ENCODE results near the gene KIAA1671. TPM values are rescaled to one million over a fixed set of nuclear protein-coding genes. Genes with fewer than 3 reads are reported as not detected.

The KIAA1671 gene
- total and polyA plus RNA-seq, 9 of the 15 experiments (the other 6 are each of a cell fraction or from before 2014, with no cell fraction given) = under 0.01 to 0.11 (median 0.02) TPM; not detected in 5

Small RNAs within 50 kb of the gene (small RNA-seq; reads per million reads assigned to genes)
- not detected for gene Z99916.2

Other genes with a start within 250 kb of the KIAA1671 start
- gene PIWIL3, start 178.0 kb upstream of the KIAA1671 start, total RNA-seq (2014; rRNA removed) = 0.04 TPM in 1 of 2 replicates, not detected in the other
- 0.10 TPM in 1 of 2 replicates, not detected in the other for gene PIWIL3, start 178.0 kb upstream of the KIAA1671 start, total RNA-seq (2014; rRNA removed; fragmentation: Illumina TruSeq; extraction: Trizol)
- 0.04 TPM in 1 of 2 replicates, not detected in the other for gene PIWIL3, start 178.0 kb upstream of the KIAA1671 start, total RNA-seq (2015; rRNA removed; fragmentation: Illumina TruSeq; extraction: Trizol)
- not detected in 2 replicates for gene PIWIL3, start 178.0 kb upstream of the KIAA1671 start, total RNA-seq (2021)
- 0.03 and 0.04 TPM in 2 replicates for gene PIWIL3, start 178.0 kb upstream of the KIAA1671 start, polyA plus RNA-seq (2011; rRNA removed)
- gene PIWIL3, start 178.0 kb upstream of the KIAA1671 start, polyA plus RNA-seq (2014; fragmentation: Illumina TruSeq; extraction: Trizol) = 0.04 and 0.06 TPM in 2 replicates
- not detected for gene PIWIL3, start 178.0 kb upstream of the KIAA1671 start, polyA plus RNA-seq (2014; fragmentation: Nextera tagmentation; extraction: Ambion mirVana)
- gene PIWIL3, start 178.0 kb upstream of the KIAA1671 start, polyA plus RNA-seq (2014; rRNA removed) = 0.12 TPM in 1 of 2 replicates, not detected in the other
- not detected in 2 replicates for gene SGSM1, start 146.5 kb upstream of the KIAA1671 start, total RNA-seq (2014; rRNA removed)
- gene SGSM1, start 146.5 kb upstream of the KIAA1671 start, total RNA-seq (2014; rRNA removed; fragmentation: Illumina TruSeq; extraction: Trizol) = not detected in 2 replicates
- not detected in 2 replicates for gene SGSM1, start 146.5 kb upstream of the KIAA1671 start, total RNA-seq (2015; rRNA removed; fragmentation: Illumina TruSeq; extraction: Trizol)
- not detected in 2 replicates for gene SGSM1, start 146.5 kb upstream of the KIAA1671 start, total RNA-seq (2021)
- 0.01 TPM in 1 of 2 replicates, not detected in the other for gene SGSM1, start 146.5 kb upstream of the KIAA1671 start, polyA plus RNA-seq (2011; rRNA removed)
- not detected in 2 replicates for gene SGSM1, start 146.5 kb upstream of the KIAA1671 start, polyA plus RNA-seq (2014; fragmentation: Illumina TruSeq; extraction: Trizol)
- not detected for gene SGSM1, start 146.5 kb upstream of the KIAA1671 start, polyA plus RNA-seq (2014; fragmentation: Nextera tagmentation; extraction: Ambion mirVana)
- not detected in 2 replicates for gene SGSM1, start 146.5 kb upstream of the KIAA1671 start, polyA plus RNA-seq (2014; rRNA removed)
- gene LHFPL7, start 6.0 kb upstream of the KIAA1671 start, total RNA-seq (2014; rRNA removed) = not detected in 2 replicates
- gene LHFPL7, start 6.0 kb upstream of the KIAA1671 start, total RNA-seq (2014; rRNA removed; fragmentation: Illumina TruSeq; extraction: Trizol) = not detected in 2 replicates
- not detected in 2 replicates for gene LHFPL7, start 6.0 kb upstream of the KIAA1671 start, total RNA-seq (2015; rRNA removed; fragmentation: Illumina TruSeq; extraction: Trizol)
- gene LHFPL7, start 6.0 kb upstream of the KIAA1671 start, total RNA-seq (2021) = not detected in 2 replicates
- not detected in 2 replicates for gene LHFPL7, start 6.0 kb upstream of the KIAA1671 start, polyA plus RNA-seq (2011; rRNA removed)
- not detected in 2 replicates for gene LHFPL7, start 6.0 kb upstream of the KIAA1671 start, polyA plus RNA-seq (2014; fragmentation: Illumina TruSeq; extraction: Trizol)
- gene LHFPL7, start 6.0 kb upstream of the KIAA1671 start, polyA plus RNA-seq (2014; fragmentation: Nextera tagmentation; extraction: Ambion mirVana) = not detected
- gene LHFPL7, start 6.0 kb upstream of the KIAA1671 start, polyA plus RNA-seq (2014; rRNA removed) = not detected in 2 replicates
- gene CRYBB3, start 247.1 kb downstream of the KIAA1671 start, total RNA-seq (2014; rRNA removed) = not detected in 2 replicates
- gene CRYBB3, start 247.1 kb downstream of the KIAA1671 start, total RNA-seq (2014; rRNA removed; fragmentation: Illumina TruSeq; extraction: Trizol) = not detected in 2 replicates
- not detected in 2 replicates for gene CRYBB3, start 247.1 kb downstream of the KIAA1671 start, total RNA-seq (2015; rRNA removed; fragmentation: Illumina TruSeq; extraction: Trizol)
- not detected in 2 replicates for gene CRYBB3, start 247.1 kb downstream of the KIAA1671 start, total RNA-seq (2021)
- not detected in 2 replicates for gene CRYBB3, start 247.1 kb downstream of the KIAA1671 start, polyA plus RNA-seq (2011; rRNA removed)
- not detected in 2 replicates for gene CRYBB3, start 247.1 kb downstream of the KIAA1671 start, polyA plus RNA-seq (2014; fragmentation: Illumina TruSeq; extraction: Trizol)
- gene CRYBB3, start 247.1 kb downstream of the KIAA1671 start, polyA plus RNA-seq (2014; fragmentation: Nextera tagmentation; extraction: Ambion mirVana) = not detected
- gene CRYBB3, start 247.1 kb downstream of the KIAA1671 start, polyA plus RNA-seq (2014; rRNA removed) = not detected in 2 replicates